T-helper 9 cell (primary cell): Measurements from ENCODE around the gene HSPA12B.

Experiments
- DNase-seq: peaks from one replicate; pipeline ENCODE4 v3.0.0-alpha.2; 2020
- total RNA-seq, 2 donors: gene quantifications; one replicate each; lab custom pipeline; 2026; lab: John Stamatoyannopoulos, UW

Gene HSPA12B, protein sequence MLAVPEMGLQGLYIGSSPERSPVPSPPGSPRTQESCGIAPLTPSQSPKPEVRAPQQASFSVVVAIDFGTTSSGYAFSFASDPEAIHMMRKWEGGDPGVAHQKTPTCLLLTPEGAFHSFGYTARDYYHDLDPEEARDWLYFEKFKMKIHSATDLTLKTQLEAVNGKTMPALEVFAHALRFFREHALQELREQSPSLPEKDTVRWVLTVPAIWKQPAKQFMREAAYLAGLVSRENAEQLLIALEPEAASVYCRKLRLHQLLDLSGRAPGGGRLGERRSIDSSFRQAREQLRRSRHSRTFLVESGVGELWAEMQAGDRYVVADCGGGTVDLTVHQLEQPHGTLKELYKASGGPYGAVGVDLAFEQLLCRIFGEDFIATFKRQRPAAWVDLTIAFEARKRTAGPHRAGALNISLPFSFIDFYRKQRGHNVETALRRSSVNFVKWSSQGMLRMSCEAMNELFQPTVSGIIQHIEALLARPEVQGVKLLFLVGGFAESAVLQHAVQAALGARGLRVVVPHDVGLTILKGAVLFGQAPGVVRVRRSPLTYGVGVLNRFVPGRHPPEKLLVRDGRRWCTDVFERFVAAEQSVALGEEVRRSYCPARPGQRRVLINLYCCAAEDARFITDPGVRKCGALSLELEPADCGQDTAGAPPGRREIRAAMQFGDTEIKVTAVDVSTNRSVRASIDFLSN
- 0 to 0.07 reads per million in 2 donors for total RNA-seq

DNA sequence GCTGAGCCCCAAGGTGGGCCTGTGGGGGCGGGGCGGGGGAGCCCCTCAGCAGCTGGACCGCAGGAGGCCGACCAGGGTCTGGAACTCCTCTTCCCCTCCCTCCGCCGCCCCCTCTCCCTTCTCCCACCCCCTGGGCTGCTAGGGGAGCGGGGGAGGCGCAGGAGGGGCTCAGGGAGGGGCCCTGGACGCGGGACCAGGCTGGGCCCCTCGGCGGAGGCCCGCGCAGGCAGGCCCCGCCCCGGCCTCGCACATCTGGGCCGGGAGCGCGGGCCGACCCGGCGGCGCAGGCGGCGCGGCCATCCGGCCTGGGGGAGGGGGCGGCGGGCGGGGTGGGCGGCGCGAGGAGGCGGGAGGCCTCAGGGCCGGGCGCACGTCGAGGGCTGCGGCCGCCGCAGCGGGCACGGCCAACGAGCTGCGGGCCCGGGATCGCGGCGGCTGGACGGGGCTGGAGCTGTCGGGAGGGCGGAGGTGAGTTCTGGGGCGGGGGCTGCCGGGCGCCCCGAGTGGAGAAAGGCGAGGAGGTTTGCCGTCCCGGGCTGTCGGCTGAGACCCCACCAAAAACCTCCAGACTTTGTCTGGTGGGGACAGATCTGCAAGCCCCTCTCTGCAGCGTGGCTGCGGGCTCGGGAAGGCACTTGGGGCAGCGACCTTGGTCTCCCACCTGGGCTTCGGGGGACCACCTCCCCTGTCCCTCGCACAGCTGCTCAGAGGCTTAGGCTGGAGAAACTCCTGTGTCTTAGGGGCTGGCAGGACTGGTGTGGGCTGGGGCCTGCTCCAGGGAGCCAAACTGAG, at the start of gene HSPA12B:
Gene HSPA12B (plus strand): TSS at position 359 of the 792 bp plus-strand sequence. CDS start 5,990 bp downstream, outside the sequence.
- no peak for DNase-seq

DNA sequence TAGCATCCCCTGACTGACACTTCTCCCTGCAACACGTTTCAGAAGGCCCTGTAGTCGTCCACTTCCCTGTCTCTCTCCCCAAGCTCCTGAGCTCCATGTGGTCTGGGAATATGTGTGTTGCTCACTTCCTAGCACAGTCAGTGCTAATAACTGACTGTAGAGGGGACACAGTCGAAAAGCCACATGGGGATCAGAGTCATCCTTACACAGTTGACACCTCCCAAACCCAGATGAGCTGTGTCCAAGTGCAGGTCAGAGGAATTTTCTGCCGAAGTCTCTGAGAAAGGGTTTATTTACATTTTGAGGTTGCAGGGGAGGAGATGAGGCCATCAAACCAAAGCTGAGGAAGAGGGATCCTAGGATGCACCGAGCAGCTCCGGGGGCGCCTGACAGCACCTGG, 47.1 kb upstream of the HSPA12B start:
- no peak for DNase-seq

DNA sequence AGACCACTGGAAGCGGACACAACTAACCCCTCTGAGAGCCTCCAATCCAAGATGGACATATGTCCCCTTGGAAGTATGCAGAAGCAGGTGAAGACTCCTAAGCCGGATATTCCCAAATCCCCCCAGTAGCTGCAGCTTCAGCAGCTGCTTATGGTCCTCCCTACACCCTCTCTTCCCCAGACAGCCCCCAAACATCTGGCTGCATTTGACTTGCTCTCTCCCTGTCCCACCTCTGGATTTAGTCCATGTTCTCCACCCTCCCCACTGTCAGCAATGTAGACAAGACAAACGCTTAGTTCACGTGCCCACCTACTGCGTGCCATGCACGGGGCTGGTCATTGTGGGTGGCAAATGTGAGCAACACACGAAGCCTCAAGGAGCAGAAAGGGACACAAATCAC, 46.1 kb upstream of the HSPA12B start:
- no peak for DNase-seq

DNA sequence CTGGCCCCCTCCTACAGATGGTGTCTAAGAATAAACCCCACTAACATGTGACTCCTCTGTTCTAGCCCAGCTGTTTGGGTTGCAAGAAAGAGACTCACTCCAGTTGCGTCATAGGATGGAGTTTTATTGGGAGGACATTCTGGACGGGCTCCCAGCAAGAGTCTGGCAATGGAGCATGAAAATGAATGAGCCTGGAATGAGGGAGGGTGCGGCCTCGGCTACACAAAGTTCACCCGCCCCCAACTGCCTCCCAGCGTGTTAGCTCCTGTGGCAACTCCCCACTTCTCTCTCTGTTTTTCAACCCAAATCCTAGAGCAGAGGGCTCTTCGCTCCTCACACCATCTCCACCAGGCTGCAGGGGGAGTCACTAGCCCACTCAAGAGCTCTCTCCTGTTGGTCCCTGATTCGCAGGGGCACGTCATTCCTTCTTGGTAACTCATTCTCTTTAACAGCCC, 45.6 kb upstream of the HSPA12B start:
- DNase-seq: no peak

DNA sequence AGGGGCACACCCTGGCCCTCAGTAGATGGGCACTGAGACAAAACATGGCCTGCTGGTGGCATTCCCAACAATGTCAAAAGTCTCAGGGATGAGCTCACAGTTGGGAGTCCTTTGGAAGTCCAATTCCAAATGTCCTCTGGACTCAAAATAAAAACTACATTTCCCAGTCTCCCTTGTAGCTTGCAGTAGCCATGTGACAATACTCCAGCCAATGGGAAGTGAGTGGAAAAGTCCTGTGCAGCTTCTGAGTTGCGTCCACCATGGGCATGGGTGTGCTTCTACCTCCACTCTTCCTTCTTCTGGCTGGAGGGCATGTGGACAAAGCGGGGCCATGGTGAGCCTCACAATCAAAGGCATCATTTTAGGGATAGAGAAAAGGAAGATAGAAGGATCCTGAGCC, 44.8 kb upstream of the HSPA12B start:
- no peak for DNase-seq

DNA sequence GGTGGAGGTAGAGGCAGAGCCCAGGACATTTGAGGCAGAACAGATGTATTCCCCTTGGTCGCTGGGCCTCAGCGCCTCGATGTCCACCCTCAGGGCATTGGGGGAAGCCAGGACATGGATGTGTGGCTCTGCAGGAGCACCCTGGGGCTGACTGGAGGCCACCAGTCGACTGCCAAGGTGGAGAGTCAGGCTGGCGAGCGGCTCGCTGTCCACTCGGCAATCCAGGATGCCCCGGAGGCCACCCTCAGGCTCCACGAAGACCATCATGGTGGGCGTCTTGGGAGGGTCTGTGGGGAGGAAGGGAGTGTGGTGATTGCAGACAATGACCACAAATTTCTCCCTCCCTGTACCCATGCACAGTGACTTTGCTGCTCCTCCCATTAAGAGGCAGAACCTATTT, 42.5 kb upstream of the HSPA12B start:
- DNase-seq: no peak

DNA sequence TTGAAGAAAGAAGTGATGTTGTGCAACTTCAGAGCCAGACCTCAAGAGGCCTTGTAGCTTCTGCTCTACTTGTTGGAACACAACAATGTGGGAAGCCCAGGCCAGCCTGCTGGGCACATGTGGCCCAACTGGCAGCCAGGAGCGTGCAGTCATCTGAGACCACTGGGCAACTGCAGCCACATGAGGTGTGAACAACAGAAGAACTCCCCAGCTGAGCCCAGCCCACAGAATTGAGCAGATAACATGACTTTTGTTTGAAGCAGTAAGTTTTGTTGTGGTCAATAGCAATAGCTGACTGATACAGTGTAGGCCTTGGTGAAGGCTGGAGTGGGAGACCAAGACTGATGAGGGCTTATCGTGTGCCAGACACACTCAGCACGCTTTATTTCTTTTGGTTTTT, 42.1 kb upstream of the HSPA12B start:
- DNase-seq: no peak

DNA sequence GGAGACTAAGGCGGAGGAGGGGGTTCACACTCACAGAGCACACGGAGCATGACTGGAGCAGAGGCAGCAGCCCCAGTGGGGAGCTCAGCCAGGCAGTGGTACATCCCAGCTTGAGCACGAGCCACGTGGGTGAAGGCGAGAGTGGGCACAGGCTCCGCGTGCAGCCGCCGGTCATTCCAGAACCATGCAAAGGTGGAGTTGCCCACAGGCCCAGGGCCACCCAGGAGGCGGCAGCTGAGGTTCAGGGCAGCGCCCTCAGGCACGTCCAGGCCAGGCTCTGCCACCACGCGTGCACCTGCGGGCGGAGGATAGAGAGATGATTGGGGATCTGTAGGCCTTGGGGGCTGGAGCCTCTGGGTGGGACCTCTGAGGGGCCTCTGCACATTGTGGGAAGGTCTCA, 41.2 kb upstream of the HSPA12B start:
- no peak for DNase-seq

DNA sequence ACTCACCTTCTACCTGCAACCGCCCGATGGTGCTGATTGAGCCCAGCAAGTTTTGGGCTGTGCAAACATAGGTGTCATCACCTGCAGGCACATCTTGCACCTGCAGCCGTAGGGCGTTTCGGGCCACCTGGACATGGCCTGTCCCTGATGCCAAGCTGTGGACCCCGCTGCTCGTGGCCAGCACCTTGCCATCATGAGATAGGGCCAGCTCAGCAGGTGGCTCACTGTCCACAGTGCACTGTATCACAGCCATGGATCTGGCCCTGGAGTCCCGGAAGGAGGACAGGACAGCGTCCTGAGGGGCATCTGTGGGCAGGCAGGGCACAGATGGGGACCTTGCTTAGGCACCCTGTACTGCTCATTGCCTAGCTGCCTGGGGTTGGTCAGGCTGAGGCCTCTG, 40.6 kb upstream of the HSPA12B start:
- no peak for DNase-seq

DNA sequence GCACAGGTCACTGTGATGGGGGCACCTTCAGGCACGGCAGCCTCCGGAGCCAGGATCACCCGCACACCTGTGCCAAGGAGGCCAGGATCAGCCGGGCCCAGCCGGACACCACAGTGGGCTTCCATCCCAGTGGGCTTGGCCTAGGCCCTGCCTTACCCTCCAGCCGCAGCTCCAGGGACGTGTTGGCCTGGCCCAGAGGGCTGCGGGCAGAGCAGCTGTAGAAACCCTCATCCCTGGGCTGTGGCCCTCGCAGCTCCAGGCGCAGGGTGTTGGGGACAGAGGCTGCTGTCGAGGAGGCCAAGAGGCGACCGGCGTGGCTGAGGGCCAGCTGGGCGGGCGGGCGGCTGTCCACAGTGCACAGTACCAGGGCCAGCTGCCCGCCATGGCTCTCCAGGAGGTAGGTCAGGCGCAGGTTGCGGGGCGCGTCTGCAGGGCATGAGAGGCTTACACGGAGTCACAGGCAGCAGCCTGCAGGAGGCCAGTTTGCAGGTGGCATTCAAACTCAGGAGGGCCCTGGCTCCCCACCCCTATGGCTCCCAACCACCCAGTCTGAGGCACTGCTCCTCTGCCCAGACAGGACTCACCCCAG, 39.7 kb upstream of the HSPA12B start:
- DNase-seq: no peak

DNA sequence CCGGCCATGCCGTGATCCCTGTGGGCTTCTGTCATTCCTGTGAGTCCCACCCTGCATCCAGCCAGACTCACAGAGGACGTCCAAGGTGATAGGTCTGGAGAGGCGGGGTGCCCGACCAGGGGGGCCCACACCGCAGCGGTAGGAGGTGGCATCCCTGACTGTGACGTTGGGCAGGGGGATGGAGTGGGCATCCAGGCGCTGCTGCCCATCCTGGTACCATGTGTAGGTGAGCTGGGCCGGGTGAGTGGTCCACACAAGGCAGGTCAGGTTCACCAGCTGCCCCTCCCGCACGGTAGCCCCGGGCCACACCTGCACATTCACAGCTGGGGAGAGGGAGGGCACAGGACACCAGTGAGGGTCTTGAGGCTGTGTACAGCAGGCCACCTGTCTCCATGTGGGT, 39.1 kb upstream of the HSPA12B start:
- no peak for DNase-seq

DNA sequence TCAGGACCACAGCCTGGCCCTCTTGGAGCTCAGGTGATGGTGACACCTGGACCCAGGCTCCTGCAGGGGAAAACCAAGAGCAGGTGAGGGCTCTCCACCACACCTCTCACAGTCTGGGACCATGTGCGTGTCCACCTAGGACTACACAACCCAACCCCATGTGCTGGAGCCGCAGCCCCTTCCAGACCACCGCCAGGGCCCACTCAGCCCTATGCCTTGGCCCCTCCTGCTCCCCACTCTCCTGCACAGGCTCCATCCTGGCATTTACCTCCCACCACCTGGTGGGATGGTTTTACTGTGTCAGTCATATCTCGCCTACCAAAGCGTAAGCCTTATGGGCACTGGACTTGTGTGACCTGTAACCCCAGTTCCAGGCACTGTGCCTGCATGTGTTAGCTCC, 37.6 kb upstream of the HSPA12B start:
- DNase-seq: no peak

DNA sequence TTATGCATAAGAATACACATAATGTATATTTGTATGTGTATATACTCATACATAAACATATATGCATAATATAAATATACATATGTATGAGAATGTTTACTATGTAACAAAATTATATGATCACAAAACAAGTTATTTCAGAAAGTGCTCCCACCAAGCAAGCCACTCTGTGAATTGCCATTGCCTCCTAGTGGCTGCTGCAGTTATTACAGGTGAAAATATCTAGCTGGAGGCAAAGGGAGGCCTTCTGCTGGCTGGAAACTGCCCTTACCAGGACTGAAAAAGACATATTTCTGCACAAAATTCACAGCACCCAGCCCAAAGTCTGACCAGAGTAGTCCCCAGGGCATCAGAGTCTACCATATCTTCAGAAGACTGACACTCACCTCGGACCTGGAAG, 36.3 kb upstream of the HSPA12B start:
- no peak for DNase-seq

DNA sequence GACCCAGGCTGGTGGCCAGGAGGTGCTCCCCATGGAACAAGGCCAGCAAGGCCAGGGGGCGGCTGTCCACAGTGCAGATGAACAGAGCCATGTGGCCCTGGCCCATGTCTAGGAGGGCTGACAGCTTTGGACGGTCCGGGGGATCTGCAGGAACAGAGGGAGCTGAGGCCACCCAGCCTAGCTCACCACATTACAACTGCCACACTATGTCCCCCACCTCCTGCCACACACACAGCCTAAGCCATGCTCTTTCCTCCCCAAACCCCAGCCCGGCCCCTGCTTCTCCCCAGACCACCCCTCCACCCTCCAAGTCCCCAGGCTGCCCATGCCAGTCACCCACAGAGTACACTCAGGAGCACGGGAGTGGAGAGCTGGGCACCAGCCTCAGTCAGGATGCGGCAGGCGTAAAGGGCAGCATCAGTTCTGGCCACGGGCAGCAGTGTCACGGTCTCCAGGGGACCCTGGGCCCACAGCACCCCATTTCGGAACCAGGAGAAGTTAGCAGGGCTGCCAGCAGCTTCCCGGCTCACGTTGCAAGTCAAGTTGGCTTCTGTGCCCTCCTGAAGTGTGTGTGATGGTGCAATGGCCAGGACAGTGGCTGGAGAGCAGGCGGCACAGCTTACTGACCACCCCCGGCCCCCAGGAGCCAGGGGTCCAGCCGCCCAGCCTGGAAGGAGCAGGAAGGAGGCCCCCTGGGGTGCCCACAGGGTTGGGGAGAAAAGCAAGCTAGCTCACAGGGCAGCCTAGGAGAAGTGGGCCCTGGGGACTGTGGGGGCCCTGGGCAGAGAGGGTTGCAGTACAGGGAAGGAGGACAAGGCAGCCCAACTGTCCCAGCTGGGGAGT, 35.5 kb upstream of the HSPA12B start:
- no peak for DNase-seq

DNA sequence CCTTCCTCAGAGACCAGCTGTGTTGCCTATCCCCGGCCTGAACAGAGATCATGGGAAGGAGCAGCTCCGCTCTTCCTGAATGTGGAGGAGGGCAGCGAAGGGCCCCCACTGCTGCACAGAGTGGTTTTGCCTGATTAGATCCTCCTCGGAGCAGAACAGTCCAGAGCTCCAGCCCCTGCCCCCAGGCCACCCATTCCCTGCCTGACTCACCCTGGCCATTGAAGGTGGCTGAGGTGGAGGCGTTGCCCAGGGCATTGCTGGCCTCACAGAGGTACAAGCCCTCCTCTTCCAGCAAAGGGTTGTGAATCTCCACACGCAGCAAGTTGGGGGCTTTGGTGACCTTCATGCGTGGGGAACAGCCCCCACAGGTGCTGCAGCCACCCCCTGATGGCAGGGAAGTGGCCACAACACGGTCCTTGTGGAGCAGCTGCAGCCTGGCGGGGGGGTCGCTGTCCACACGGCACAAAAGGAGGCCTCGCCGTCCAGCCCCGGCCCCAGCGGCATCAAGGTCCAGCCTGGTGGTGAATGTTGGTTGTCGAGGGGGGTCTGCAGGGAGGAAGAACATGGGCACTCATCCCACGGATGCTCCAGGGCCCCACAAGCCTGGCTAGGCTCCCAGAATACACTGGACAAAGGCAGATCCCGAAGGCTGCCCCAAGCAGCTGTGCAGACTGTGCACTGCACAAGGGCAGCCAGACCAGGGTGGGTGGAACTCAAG, 34.7 kb upstream of the HSPA12B start:
- DNase-seq: no peak

DNA sequence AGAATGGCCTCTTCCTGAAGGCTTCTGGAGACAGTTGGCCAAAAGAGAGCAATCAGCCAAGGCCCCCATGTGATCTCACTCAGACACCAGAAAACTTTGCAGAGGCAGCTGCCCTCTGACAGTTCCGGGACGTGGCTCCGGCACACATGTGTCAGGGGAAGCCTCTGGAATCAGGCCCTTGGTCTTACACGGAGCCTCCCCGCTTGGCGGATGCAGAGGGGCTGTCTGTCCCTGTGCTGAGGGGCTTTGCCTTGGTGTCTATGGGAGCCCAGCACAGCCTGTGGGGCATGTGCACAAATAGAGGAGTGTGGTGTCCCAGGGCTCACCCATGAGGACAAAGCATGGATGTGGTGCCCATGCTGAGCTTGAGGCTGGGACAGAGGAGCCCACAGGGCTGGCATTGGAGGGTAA, 33.9 kb upstream of the HSPA12B start:
- DNase-seq: no peak

DNA sequence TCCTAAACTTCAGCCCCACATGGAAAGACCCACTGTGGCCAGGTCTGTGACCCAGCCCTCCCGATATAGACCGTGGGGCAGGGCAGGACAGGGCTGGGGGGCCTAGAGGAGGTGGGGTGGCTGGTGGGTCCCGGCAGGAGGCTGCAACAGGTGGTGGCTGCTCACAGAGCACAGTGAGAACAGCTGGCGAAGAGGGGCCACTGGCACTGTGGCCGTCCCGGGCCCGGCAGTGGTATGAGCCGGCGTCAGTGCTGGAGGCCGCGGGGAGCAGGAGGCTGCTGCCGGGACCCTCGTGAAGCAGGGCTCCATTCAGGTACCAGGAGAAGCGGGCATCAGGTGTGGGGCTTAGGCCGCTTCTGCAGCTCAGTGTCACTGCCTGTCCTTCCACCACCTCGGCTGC, 33.4 kb upstream of the HSPA12B start:
- no peak for DNase-seq

DNA sequence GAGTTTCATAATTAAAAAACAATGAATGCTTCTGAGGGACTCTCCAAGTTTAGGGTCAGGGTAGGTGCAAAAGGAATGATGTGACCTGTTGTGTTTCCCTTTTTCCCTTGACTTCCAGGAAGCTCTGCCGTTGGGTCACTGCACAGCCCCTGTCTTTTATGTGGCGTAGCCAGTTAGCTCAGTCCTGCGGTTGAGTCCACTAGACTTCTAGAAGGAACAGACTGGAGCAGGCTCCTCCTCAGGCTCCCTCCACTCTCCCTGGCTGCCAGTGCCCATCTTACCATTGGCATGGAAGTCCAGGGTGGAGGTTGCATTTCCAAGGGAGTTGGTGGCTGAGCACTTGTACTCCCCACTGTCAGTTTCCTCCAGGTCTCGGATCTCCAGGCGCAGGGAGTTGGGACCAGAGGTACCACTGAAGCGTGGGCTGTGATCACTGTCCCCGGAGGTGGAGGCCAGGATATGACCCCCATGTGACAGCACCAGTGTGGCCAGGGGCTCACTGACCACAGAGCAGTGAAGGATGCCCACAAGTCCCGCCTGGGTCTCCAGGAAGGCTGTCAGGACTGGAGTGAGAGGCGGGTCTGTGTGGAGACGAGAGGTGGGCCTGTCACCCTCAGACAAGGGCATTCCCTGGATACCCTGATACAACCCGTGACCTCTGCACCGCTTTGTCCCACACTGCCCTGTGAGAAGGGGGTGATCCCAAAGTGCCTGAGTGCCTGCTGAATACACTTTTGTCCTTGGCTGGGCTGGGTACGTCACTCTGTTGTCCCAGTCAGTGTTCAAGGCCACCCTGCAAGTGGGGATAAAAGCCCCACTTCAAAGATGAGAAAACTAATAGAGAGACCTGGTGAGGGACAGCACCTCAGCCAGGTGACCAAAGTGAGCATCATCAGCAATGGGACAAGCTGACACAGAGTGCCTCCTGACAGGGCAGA, 31.2 kb upstream of the HSPA12B start:
- DNase-seq: no peak

DNA sequence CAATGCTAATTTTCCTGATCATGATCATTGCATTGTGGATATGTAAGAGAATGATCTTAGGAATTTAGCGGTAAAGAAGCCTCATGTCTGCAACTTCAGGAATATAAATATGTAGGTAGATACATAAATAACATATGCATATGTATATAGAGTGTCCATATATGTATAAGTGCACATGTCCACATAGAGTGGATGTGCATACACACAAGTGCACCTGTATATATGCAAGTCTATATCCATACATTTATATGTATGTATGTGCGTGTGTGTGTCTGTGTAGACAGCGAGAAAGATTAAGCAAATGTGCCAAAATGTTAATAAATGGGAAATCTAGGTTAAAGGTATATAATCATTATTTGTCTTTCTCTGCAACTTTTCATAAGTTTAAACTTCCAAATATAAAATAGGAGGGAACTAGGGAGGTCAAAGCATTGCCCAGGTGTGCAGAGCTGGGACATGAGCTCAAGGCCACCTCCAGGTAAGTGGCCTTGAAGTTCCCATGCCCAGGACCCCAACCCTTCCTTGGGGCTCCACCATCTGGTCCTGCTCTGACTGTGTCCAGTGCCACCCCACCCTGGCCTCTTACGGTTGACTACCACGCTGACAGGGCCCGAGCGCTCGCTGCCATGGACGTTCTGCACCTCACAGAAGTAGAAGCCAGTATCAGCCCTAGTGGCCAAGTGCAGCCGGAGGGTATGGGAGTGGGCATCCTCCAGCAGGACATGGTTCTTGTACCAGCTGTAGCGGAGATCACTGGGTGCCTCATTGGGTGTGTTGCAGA, 29.7 kb upstream of the HSPA12B start:
- no peak for DNase-seq
